ENCODE results near the gene C1QC. TPM values are rescaled to one million over a fixed set of nuclear protein-coding genes. Genes with fewer than 3 reads are reported as not detected.

C1QC gene
- total RNA-seq, 1 donor from 2014 or later = not detected

DNA sequence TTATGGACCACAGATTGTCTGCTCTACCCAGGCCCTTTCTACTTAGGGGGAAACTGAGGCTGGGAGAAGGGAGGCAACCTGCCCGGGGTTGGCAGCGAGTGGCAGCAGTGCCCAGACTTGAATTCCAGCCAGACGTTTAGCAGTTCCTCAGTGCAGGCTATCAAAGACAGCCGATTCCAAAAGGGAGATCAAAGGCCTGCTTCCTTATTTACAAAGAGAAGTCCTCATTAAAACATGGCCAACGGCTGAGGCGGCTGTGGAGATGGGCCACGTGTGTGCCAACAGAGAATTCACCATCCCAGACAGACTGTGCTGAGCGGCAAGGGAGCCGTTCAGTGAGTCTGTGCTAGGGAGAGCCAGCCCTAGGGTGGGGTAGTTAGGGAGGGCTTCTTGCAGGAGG lies 37.3 kb downstream of the C1QC start:
- no peak for DNase-seq (ENCODE audit: low read depth)

DNA sequence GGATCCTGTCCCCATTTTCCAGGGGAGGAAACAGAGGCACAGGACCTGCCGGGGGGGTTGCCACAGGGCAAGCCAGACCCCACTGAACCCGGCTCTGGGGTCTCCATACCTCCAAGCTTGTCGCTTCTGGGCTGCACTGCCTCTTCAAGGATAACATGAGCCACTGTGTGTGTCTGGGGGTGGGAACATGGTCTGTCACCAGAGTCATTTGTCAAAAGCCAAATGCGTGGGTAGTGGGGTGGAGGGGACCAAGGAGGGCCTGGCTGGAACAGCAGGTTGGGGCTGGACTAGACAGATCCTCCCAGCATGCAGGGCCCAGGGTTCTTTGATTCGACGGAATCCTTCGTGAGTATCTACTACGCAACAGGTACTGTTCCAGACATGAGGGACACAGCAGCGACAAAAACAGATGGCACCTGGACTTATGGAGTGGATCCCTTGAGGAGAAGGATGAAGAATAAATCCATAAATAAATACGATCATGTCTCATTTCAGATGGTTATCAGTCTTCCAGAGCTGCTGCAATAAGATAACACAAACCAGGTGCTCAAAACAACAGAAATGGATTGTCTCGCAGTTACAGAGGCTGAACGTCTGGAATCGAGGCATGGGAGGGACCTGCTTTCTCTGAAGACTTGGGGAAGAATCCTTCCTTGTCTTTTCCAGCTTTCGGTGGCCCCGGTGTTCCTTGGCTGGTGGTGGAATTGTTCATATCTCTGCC lies 38.3 kb downstream of the C1QC start:
- DNase-seq (ENCODE audit: low read depth) = no peak

DNA sequence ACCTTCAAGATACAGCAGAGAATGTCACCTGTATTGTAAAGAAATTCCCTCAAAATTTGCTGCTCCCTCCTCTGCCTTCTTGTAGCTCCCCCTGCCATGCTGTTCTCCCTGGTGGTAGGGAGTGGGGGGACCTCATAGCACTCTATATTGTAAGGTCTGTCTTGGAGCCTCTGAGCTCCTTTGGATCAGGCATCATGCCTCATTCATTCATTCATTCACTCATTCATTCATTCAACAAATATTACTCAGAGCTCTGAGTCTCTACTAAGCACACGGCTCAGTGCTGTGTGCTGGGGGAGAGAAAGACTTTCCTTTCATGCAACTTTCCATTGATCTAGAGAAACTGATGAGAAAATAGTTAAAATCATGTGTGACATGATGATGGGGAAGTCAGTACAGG lies 40.1 kb downstream of the C1QC start:
- no peak for DNase-seq (ENCODE audit: low read depth)

DNA sequence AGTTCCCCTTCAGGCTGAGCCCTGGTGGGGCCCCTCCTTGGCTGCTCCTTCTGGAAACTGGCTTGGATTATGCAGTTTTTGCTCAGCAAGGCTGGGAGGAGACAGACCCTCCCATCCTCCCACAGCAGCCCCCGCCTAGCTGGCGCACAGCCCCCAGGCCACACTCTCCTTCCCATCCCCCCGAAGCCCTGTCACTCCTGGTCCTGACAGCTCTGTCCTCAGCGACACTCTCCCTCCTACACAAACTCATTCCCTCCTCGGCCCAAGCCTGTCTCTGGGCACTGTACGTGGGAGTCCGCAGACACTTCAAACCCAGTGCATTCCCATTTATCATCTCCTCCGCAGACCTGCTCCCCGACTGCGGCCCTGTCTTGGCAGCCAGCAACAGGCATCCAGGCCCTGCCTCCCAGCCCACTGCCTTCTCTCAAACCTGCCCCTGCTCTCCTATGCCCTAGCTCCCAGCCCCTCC lies 42.2 kb downstream of the C1QC start:
- DNase-seq (ENCODE audit: low read depth) = no peak

DNA sequence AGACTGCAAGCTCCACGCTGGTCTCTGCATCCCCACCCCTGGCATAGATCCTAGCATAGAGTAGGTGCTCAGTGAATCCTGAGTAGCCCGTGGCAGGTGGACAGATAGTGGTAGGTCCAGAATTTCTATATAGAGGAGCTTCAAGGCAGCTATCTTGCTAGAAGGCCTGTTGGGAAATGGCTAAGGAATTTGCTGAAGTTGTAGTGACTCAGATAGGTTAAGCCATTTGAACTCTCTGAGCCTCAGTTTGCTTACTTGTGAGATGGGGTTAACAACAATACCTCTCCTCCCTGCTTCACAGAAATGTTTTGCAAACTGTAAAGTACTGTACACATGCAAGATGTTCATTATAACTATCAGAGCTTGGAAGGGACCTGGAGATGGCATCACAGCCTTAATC lies 43.8 kb downstream of the C1QC start:
- peak; percentile 27 for DNase-seq (ENCODE audit: low read depth)

DNA sequence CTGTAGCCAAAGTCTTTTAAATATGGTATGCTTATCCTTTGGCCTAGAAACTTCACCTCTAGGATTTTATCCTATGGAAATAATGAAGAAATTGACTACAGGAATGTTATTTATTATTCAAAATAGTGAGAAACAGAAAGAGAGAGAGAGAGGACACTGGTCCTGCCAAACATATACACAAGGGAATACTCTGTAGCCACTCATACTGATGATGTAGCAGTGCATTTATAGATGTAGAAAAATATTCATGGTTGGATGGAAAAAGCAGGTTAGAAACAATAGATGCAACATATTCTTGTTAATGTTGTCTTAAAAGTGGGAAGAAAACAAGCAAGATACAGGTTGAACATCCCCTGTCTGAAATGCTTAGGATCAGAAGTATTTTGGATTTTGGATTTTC lies 45.0 kb downstream of the C1QC start:
- no peak for DNase-seq (ENCODE audit: low read depth)

DNA sequence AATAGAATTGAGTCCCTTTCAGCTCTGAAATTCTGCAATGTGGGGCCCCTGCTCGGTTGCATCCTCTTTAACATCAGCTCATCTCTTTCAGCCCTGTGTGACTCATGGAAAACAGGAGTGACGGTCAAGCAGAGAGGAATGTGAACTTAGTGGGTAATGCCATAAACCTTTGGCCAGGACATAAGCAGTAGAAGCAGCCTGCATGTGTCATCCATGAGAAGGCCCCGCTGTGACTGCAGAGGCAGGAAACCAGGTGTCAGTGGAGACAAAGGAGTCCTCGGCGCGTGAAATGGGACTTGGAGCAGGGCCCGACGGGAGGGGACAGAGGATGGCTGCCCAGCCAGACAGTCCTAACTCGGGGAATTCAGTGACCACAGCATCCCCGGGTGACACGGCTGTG lies 46.1 kb downstream of the C1QC start:
- DNase-seq (ENCODE audit: low read depth) = peak; percentile 96

DNA sequence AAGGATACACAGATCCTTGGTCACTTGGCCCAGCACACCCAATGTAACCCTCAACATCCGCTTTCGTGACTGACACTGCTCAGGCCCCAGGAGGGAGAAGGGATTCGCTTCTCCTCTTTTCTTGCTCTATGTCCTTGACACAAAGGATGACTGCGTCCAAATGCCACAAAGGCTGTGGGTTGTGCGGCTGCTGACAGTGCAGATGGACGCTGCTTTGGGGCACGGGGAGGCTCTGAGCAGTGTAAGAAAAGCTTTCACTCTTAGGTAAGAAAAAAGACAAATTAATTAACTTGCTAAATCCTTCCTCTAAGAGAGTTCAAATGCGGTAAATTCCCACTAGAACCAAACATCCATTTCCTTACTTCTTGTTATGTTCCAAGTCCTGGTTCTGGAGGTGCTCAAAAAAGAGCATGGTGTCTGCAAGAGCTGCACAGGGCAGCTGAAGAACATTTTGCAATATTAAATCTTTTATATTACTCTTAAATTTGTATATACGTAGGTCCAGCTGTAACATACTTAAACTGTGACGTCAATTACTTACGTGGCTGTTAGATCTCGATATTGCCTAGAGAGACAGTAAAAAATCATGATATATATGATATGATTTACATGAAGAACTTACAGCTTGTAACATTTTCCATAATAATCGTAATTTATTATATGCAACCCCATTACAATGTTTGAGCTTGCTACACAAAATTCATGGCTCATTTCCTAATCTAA lies 47.8 kb downstream of the C1QC start:
- no peak for DNase-seq (ENCODE audit: low read depth)

DNA sequence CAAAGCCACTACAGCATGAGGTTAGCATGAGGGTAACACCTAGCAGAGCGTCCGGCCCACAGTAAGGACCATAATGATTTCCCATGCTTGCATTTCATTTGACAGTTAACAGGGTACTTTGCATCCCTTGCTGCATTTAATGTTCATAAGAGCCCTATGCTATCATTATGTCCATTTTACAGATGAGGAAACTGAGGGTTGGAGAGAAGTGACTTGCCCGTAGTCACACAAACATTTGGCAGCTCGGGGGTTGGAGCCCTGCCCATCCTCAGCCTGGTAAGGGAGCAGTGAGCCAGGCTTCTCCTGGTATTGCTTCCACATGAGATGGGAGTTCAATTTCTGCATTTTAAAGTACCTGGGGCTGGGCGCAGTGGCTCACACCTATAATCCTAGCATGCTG lies 50.7 kb downstream of the C1QC start:
- no peak for DNase-seq (ENCODE audit: low read depth)

DNA sequence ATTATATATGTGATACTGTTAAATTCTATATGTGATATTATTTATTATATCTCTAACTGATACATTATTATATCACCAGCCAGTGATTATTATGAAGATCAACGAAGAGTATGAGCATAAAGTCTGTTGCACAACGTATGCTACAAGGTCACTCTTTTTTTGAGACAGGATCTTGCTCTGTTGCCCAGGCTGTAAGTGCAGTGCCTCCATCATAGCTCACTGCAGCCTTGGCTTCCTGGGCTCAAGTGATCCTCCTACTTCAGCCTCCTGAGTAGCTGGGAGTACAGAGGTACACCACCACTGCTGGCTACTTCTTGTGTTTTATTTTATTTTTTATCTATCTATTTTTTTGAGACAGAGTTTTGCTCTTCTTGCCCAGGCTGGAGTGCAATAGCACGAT lies 53.2 kb downstream of the C1QC start:
- no peak for DNase-seq (ENCODE audit: low read depth)

Other genes with a start within 250 kb of the C1QC start
- gene ZBTB40, start 191.8 kb upstream of the C1QC start, total RNA-seq = 4.5 and 15.0 TPM in 2 replicates
- gene EPHA8, start 80.1 kb upstream of the C1QC start, total RNA-seq = not detected in 2 replicates
- not detected in 2 replicates for gene C1QA, start 7.0 kb upstream of the C1QC start, total RNA-seq
- gene C1QB, start 9.6 kb downstream of the C1QC start, total RNA-seq = not detected in 2 replicates
- 136 and 159 TPM in 2 replicates for gene EPHB2, start 67.2 kb downstream of the C1QC start, total RNA-seq

Data from renal cortical epithelial cell (primary cell).